ENCODE measurements around the gene TFDP2.
A peak's percentile ranks its signal among the peaks of the same experiment; 100 is the strongest.

DNA sequence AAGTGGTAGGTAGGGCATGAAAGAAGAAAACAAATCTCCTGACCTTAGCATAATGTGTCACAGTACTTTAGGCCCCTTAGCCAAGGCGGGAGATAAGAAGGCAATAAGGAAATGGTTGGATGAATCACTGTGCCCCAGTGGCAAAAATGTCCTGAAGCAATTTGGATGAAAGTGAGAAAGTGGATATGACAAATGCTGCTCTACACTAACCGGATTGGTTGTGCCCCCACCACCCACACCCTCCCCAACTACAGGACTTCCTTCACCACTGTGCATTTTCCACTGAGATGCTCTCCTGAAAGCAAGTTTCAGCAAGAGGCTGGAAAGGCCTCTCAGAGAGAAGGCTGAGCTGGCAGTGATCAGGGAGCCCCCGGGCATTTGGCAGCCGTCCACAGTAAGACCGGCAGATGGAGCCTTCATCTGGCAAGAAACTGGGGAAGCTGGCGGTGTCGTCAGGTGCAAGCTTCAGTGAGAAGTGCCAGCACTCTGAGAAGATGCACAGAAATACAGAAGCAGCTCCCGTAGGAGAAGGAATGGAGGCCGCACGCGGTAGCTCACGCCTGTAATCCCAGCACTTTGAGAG is 209.1 kb downstream of the TFDP2 start:
- TF ChIP-seq, protein P1, sequence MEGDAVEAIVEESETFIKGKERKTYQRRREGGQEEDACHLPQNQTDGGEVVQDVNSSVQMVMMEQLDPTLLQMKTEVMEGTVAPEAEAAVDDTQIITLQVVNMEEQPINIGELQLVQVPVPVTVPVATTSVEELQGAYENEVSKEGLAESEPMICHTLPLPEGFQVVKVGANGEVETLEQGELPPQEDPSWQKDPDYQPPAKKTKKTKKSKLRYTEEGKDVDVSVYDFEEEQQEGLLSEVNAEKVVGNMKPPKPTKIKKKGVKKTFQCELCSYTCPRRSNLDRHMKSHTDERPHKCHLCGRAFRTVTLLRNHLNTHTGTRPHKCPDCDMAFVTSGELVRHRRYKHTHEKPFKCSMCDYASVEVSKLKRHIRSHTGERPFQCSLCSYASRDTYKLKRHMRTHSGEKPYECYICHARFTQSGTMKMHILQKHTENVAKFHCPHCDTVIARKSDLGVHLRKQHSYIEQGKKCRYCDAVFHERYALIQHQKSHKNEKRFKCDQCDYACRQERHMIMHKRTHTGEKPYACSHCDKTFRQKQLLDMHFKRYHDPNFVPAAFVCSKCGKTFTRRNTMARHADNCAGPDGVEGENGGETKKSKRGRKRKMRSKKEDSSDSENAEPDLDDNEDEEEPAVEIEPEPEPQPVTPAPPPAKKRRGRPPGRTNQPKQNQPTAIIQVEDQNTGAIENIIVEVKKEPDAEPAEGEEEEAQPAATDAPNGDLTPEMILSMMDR (IDR thresholded peaks at IDR 0.05) = peak; percentile 16
- TF ChIP-seq EZH2 (IDR thresholded peaks at IDR 0.05) = no peak
